GM12801 (cell line): ENCODE data around the gene GPX8.

Experiments used
- CTCF ChIP-seq: IDR thresholded peaks from one replicate; pipeline ENCODE4 v1.5.1; 2011; ENCODE audit warnings: control low read depth; ENCODE audit not compliant: insufficient read length; ENCODE audit errors: extremely low read depth

Gene GPX8, protein sequence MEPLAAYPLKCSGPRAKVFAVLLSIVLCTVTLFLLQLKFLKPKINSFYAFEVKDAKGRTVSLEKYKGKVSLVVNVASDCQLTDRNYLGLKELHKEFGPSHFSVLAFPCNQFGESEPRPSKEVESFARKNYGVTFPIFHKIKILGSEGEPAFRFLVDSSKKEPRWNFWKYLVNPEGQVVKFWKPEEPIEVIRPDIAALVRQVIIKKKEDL

DNA sequence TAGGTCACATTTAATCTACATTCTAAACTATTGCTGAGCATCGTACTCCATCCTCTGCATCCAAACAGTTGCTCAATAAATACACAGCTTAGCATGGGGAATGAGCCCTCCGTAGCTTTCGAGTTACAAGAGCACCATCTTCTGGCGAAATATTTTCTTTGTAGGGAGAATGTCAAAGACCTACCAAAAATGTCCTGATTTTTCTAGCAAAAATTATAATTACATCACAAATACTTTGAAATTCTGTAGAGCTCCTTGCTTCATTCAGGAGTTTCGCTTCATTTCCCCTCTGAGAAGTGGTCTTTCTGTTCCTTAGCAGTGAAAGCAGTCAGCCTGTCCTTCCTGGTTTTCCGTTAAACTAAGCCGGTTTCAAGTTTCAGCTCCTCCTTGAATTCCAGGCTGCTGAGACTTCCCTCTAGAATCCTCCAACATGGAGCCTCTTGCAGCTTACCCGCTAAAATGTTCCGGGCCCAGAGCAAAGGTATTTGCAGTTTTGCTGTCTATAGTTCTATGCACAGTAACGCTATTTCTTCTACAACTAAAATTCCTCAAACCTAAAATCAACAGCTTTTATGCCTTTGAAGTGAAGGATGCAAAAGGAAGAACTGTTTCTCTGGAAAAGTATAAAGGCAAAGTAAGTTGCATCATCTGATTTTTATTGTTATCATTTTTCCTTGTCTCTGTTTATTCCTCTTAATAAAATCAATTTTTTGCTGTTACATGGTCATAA is at the start of gene GPX8:
TSS of gene GPX8 (plus strand) at position 409 of the 730 bp plus-strand sequence. CDS start at position 431, 22 bp downstream.
- TF ChIP-seq CTCF = no peak

DNA sequence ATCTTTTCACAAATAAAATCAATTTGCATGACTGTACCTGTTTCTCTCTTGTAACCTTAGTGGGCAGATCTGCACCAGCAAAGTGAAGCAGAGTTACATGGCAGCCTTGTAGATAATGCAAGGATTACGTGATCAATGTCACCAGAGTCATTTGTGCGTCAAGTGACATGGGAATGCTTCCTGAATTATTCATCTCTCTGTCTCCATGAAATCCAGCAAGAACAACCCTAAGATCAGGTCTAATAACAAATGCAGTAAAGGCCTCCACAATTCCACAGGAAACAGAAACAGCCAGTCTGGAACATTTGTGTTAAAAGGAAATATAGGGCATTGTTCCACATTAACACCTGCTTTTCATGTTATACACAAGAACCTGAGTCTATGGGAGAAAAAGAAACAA is 49.8 kb upstream of the GPX8 start:
- TF ChIP-seq CTCF = no peak

- TF ChIP-seq CTCF = no peak
Measured at GRCh38 chr5:55113327-55113726, 46.6 kb upstream of the GPX8 start.

DNA sequence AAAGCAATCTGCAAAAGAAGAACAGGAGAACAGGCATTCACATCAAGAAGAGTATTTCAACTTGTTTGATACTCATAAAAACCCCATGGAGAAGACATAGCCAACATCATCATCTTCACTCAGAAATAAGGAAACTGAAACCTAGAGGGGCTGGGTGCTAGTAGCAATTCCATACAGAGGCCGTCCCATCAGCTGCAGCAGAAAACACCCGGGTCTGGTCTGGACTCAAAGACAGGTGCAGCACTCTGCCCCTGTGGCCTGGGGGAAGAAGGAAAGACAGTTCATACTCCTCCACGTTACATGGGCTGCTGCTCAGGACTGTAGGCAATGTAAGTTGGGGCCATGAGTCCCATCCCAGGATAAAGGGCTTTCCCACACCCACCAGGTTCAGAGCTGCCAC is 45.9 kb upstream of the GPX8 start:
- TF ChIP-seq CTCF = no peak

DNA sequence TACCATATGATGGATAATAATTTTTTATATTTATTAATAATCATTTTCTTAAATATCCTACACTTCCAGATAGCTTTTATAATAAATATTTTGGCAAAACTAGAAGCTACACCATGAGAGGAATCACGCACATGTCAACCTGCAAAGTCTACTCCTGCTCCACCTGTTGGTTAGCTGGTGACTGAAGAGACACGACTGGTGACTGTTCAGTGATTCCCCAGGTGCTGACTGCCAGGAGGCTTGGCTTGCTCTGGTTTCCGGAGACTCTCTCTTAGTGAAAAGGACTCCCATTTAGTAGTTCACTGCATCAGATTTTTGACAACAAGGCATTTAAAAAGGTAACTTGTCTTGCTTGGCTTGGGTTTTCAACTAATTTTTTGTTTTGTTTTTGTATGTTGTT is 36.6 kb upstream of the GPX8 start:
- no peak for TF ChIP-seq CTCF

DNA sequence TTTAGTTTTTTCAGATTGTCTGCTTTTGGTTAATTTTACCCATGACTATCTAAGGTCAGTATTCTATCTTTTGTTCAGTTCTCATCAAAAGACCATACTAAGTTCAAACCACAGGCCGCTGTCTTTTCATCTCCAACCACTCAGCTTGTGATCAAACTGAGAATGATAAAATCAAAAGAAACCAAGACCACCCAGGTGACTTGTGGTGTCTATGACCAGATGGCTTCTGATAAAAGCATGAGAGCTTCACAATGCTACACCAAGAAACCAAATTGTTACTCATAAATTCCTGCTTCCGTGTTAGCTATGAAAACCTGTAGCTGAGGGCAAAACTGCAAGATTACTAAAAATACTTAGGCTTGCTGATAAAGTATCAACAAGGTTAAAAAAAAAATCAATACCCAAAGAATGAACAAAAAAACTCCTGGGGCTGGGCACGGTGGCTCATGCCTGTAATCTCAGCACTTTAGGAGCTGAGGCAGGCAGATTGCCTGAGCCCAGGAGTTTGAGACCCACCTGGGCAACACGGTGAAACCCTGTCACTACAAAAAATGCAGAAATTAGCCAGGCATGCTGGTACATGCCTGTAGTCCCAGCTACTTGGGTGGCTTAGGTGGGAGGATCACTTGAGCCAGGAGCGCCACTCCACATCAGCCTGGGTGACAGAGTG is 25.8 kb upstream of the GPX8 start:
- TF ChIP-seq CTCF = no peak

GRCh38 chr5:55136521-55136920 is 23.4 kb upstream of the GPX8 start:
- no peak for TF ChIP-seq CTCF
